Caki2 (cell line): ENCODE data around the gene SH3RF3. TPM values are rescaled to one million over a fixed set of nuclear protein-coding genes. Genes with fewer than 3 reads are reported as not detected.

ENCODE experiments used
- DNase-seq: peaks from one replicate; pipeline ENCODE4 v3.0.0-alpha.2; 2015; ENCODE audit warnings: low read depth
- in situ Hi-C: cut with HindIII; loops from 2 replicates; pipeline ENCODE4 v1.10.0; 2016; ENCODE audit warnings: low sequenced_read_pairs, low pct_unique_long_range_greater_than_20kb, mixed read lengths
- total RNA-seq: library from RNA; depleted of rRNA; stranded (reverse); fragments of >200 nt; shearing (Covaris generic); gene quantifications from 2 replicates; pipeline ENCODE4 v1.2.3, GENCODE V29; 2014; ENCODE audit warnings: low replicate concordance

SH3RF3 gene
- total RNA-seq, 1 experiment from 2014 or later: 0.20 TPM

GRCh38 chr2:109320195-109320922, 191.4 kb downstream of the SH3RF3 start:
- DNase-seq: no peak
- in situ Hi-C loops: no loop called here

GRCh38 chr2:109321570-109321969, 192.6 kb downstream of the SH3RF3 start:
- in situ Hi-C loops: no loop called here
- DNase-seq: no peak

GRCh38 chr2:109322111-109322510, 193.1 kb downstream of the SH3RF3 start:
- no peak for DNase-seq
- in situ Hi-C loops: no loop called here

GRCh38 chr2:109322641-109323040, 193.6 kb downstream of the SH3RF3 start:
- no peak for DNase-seq
- in situ Hi-C loops: no loop called here

- in situ Hi-C loops: no loop called here
- no peak for DNase-seq
Observed at GRCh38 chr2:109324861-109325260, 195.9 kb downstream of the SH3RF3 start.

DNA sequence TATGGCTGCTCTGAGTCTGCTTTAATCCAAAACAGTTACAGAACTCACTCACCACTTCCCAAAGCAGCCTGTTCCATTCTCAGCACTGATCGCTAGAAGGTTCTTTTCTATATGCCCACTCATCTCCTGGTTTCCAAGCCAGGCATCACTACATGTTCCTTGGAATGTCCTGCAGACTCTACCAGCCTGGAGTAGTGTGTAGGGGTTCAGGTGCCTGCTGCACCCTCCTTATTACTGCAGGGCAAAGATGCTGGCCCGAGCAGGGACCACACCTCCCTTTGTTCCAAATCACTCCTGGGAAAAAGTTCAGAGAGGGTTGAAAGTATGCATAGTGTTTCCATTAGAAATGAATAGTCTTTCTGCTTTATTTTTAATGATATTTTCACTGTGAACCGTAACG, 196.6 kb downstream of the SH3RF3 start:
- in situ Hi-C loops: no loop called here
- DNase-seq: no peak

DNA sequence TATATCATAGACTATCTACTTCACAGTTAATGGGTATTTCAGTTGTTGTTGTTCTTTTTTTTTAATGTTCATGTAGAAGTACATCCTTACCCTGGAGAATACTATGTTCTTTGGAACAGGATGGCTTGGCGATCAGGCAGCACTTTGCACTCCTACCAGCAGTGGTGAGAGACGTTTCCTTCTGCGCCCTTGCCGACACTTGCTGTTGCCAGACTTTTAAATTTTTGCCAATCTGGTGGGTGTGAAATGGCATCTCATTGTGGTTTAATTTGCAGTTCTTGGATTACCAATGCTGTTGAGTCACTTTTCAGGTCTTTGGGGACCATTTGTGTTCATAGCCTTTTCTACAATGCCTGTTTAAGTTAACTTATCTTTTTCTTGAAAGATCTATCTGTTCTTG, 197.3 kb downstream of the SH3RF3 start:
- in situ Hi-C loops: no loop called here
- DNase-seq: no peak

GRCh38 chr2:109330056-109330455, 201.1 kb downstream of the SH3RF3 start:
- in situ Hi-C loops: no loop called here

GRCh38 chr2:109331081-109331480, 202.1 kb downstream of the SH3RF3 start:
- in situ Hi-C loops: no loop called here
- no peak for DNase-seq

More at GRCh38 chr2:109330056-109330455, 201.1 kb downstream of the SH3RF3 start:
- no peak for DNase-seq

- in situ Hi-C loops: no loop called here
- DNase-seq: peak; percentile 57
Observed at GRCh38 chr2:109331896-109332848, 203.2 kb downstream of the SH3RF3 start.

GRCh38 chr2:109332880-109333279, 203.9 kb downstream of the SH3RF3 start:
- in situ Hi-C loops: no loop called here

DNA sequence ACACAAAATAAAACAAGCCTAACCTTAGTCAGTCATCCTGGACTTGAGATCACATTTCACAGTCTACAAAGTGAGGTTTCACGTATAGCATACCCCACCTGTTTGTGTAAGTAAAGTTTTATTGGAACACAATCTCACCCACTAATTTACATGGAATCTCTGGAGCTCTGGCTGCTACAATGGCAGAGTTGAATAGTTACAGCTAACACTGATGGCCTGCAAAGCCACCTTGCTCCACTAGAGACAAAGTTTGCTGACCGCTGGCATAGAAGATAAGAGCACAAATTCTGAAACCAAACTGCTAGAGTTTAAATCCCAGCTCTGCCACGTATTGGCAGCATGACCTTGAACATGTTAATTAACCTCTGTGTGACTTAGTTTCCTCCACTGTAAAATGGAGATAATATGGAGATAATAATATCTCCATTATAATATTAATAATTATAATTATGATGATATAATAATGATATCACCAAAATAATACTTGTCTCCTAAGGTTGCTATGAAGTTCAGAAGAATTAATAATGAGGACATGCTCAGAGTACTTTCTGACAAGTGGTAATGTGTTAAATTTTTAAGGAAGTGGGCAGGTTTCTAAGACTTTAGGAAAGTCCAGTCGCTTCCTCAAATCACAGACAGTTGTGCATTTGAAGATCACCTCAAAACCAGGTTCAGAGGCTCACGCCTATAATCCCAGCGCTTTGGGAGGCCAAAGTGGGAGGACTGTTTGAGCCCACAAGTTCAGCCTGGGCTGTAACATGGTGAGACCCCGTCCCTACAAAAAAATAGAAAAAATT, 204.6 kb downstream of the SH3RF3 start:
- DNase-seq: no peak
- in situ Hi-C loops: no loop called here

More at GRCh38 chr2:109332880-109333279, 203.9 kb downstream of the SH3RF3 start:
- DNase-seq: no peak

GRCh38 chr2:109335631-109336176, 206.7 kb downstream of the SH3RF3 start:
- in situ Hi-C loops: no loop called here
- DNase-seq: no peak

DNA sequence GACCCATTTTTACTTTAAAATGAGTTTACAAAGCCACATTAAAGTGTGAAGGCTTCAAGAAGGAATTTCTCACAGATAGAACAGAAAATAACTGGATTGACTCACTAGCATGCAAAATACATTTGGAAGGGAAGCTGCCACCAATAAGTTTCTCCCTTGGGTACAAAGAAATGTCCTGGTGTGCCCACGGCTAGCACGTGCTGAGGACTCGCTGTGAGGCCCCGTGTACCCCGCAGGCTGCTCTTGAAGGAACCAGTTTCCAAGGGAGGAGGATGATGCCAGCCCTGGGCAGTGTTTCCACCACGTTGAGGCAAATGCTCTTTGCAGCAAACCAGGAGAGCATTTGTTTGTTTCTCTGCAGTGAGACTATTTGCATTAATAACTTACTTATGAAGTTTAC, 207.3 kb downstream of the SH3RF3 start:
- in situ Hi-C loops: no loop called here
- no peak for DNase-seq

- DNase-seq: no peak
- in situ Hi-C loops: no loop called here
Observed at GRCh38 chr2:109337221-109337620, 208.2 kb downstream of the SH3RF3 start.

DNA sequence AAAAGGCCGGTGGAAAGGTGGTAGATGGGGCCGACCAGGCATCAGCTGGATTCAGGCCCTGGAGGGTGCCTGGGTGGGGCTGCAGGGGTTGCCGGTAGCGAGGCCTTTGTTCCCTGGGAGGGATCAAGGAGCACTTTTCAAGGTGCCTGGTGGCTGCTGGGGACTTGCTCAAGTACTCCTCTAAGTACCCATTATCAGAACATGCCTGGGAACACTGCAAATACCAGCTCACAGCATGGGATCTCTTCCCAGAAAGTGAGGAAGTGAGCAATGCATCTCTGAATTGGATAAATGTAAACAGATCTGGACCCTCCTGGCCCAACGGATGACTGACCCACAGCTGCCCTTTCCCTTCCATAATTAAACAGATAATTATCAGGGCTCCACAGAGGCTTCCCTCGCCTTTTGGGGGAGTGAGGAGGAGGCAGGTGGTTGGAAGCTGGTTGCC, 210.5 kb downstream of the SH3RF3 start:
- in situ Hi-C loops: no loop called here
- DNase-seq: no peak

- no peak for DNase-seq
- in situ Hi-C loops: no loop called here
Observed at GRCh38 chr2:109340381-109340780, 211.4 kb downstream of the SH3RF3 start.
